HepG2 (cell line): ENCODE data around the gene DSEL.

ENCODE experiments used
- GPN1 ChIP-seq: sonication (generic); formaldehyde crosslinking; IDR thresholded peaks from 2 replicates; pipeline ENCODE4 v1.5.1; 2020; ENCODE audit warnings: missing genetic modification reagents, borderline replicate concordance
- YEATS2 ChIP-seq: sonication (generic); formaldehyde crosslinking; IDR thresholded peaks from 2 replicates; pipeline ENCODE4 v1.4.0; 2020; ENCODE audit warnings: missing genetic modification reagents, borderline replicate concordance
- ZFP36 ChIP-seq: fragments of 150-350 bp; IDR thresholded peaks from 2 replicates; pipeline ENCODE4 v1.6.1; 2018; ENCODE audit warnings: borderline replicate concordance, low read length, low read depth; ENCODE audit not compliant: partially characterized antibody
- ZNF891 ChIP-seq: sonication (generic); formaldehyde crosslinking; IDR thresholded peaks from 2 replicates; pipeline ENCODE4 v1.5.0; 2020; ENCODE audit warnings: mild to moderate bottlenecking, missing genetic modification reagents

DNA sequence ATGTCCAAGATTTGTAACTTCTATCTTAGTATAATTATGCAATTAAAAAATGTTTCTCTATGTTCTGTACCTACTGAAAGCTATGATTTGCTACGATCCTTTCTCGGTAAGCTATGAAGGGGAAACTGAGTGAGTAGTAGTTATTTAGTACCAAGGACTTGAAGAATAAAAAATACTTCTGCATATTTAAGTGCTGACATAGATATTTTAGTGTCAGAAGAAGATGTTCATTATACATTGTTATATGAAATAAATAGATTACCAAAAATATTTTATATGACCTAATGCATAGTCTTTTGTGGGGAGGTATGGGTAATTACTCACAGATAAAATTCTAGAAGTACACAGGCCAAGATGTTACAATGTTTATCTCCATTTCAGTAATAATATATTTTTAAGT is 39.0 kb downstream of the DSEL start:
- no peak for TF ChIP-seq YEATS2 (CRISPR knock-in tag)
- TF ChIP-seq ZNF891 (CRISPR knock-in tag) = no peak
- TF ChIP-seq GPN1 (CRISPR knock-in tag) = no peak
- TF ChIP-seq ZFP36 = no peak
